Muscle layer of duodenum (tissue), 2 donors: ENCODE results near the gene RAB24.
"Not testable (repeated sequence)": the region's sequence is repeated elsewhere in the genome, so short reads cannot be mapped to it uniquely, and the experiment has no call there.

Experiments used
- H3K27ac ChIP-seq: one replicate; pipeline ENCODE4 v1.7.0; 2013; ENCODE audit warnings: mild to moderate bottlenecking, low read length
- H3K27me3 ChIP-seq: one replicate; pipeline ENCODE4 v1.7.0; 2013; ENCODE audit warnings: low read depth, mild to moderate bottlenecking, control low read depth, low read length
- H3K36me3 ChIP-seq, 2 donors: one replicate each; pipeline ENCODE4 v1.7.0; 2013; ENCODE audit warnings: low read length in 2 of 2, control low read depth in 1 of 2, mild to moderate bottlenecking in 1 of 2; ENCODE audit not compliant: insufficient read depth in 2 of 2, control insufficient read depth in 1 of 2
- H3K4me1 ChIP-seq, 2 donors: one replicate each; pipeline ENCODE4 v1.7.0; 2013; ENCODE audit warnings: low read length in 2 of 2, mild to moderate bottlenecking in 2 of 2, control low read depth in 1 of 2, moderate library complexity in 1 of 2; ENCODE audit not compliant: insufficient read depth in 2 of 2, control insufficient read depth in 1 of 2
- H3K4me3 ChIP-seq, 2 donors: one replicate each; pipeline ENCODE4 v1.7.0; 2013; ENCODE audit warnings: low read length in 2 of 2, low read depth in 1 of 2, mild to moderate bottlenecking in 1 of 2
- H3K9me3 ChIP-seq, 2 donors: one replicate each; pipeline ENCODE4 v1.7.0; 2013; ENCODE audit warnings: low read length in 2 of 2, control low read depth in 1 of 2, mild to moderate bottlenecking in 1 of 2; ENCODE audit not compliant: control insufficient read depth in 1 of 2
- donor health status: healthy.

RAB24 gene

GRCh38 chr5:177275883-177276282 lies 27.6 kb downstream of the RAB24 start:
- Histone ChIP-seq H3K36me3 (peaks cover 38 to 72% of the 10 kb centered on the region in 2 donors), H3K9me3 (no peaks in the 10 kb centered on the region), H3K4me1 (no peaks in the 10 kb centered on the region), H3K4me3 (no peak overlapping the region), H3K27me3 (no peaks in the 10 kb centered on the region), H3K27ac (no peak overlapping the region)

- Histone ChIP-seq H3K9me3 (no peaks in the 10 kb centered on the region), H3K27ac (no peak overlapping the region), H3K27me3 (no peaks in the 10 kb centered on the region), H3K4me1 (no peaks in the 10 kb centered on the region), H3K4me3 (no peak overlapping the region), H3K36me3 (peaks cover 37 to 73% of the 10 kb centered on the region in 2 donors)
Observed at GRCh38 chr5:177271113-177271512, 32.4 kb downstream of the RAB24 start.

- Histone ChIP-seq H3K27ac (no peak overlapping the region), H3K27me3 (no peaks in the 10 kb centered on the region), H3K4me3 (no peak overlapping the region), H3K4me1 (no peaks in the 10 kb centered on the region), H3K9me3 (no peaks in the 10 kb centered on the region), H3K36me3 (peaks cover 41 to 73% of the 10 kb centered on the region in 2 donors)
Observed at GRCh38 chr5:177270653-177271052, 32.9 kb downstream of the RAB24 start.

DNA sequence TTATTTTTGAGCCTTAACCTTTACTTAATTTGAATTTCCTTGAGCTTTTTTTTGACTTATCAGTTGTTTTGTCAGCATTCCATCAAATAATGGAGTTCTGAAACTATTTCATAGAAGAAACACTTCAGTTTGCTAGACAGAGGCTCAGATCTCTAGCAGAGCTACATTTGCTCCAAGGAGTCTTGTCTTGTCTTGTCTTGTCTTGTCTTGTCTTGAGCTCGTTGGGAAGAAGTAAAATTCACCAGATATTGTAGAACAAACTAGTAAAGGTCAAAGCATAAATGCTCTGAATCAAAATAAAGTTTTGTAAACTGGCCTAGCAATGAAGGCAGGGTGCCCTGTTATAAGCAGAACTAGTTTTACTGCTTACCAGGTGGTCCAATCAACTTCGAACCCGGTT lies 33.5 kb downstream of the RAB24 start:
- no peaks in the 10 kb centered on the region for H3K27me3 ChIP-seq
- H3K36me3 ChIP-seq, result peaks cover 42 to 72% of the 10 kb centered on the region in 2 donors
- H3K4me1 ChIP-seq, result peaks cover 0 to 5% of the 10 kb centered on the region in 2 donors
- no peak overlapping the region for H3K4me3 ChIP-seq
- no peak overlapping the region for H3K27ac ChIP-seq
- H3K9me3 ChIP-seq, result no peaks in the 10 kb centered on the region

DNA sequence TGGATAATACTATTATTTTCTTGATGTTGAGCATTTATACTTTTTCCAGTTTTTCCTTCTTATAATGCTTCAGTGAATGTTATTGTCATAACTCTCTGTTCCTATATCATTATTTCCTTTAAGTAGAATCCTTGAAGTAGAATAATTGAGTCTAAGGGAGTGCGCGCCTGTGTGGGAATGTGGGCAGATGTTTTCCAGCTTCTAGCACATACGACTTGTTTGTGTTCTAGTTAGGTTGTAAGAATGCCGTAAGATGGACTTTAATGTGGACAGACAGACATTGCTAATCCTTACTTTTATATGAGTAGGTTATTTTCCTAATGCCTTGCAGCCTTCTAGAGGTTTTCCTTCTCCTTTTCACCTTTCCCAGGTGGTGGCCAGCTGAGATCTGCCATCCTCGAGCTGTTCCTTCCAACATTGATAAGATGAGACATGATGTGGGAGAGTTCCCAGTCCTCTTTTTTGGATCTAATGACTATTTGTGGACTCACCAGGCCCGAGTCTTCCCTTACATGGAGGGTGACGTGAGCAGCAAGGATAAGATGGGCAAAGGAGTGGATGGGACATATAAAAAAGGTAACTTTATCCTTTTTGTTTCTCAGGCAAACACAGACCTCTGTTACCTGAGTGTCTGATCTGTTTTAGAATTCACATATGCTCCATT lies 34.2 kb downstream of the RAB24 start:
- no peak overlapping the region for H3K27ac ChIP-seq
- peaks cover 0 to 5% of the 10 kb centered on the region in 2 donors for H3K4me1 ChIP-seq
- no peaks in the 10 kb centered on the region for H3K9me3 ChIP-seq
- H3K4me3 ChIP-seq, result no peak overlapping the region
- peaks cover 43 to 67% of the 10 kb centered on the region in 2 donors for H3K36me3 ChIP-seq
- no peaks in the 10 kb centered on the region for H3K27me3 ChIP-seq

DNA sequence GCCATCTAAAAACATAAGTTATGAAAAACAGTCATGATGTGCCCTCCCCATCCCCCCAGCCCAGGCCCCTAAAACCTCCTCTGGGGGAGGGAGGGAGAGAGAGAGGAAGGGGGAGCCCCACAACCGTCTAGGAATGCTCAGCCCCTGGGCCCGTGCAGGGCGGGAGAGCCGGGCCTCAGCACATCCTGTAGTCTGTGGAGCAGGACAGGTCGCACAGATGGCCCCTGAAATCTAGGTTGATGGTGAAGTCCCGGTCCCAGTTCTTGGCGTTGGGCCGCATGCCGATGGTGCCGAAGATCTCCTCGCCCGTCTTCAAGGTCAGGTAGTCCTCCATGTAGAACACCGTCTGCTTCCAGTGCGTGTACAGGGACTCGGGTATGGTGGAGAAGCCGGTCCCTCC lies 38.1 kb downstream of the RAB24 start:
- Histone ChIP-seq H3K27ac (no peak overlapping the region), H3K4me3 (no peak overlapping the region), H3K9me3 (no peaks in the 10 kb centered on the region), H3K27me3 (no peaks in the 10 kb centered on the region), H3K4me1 (peaks cover 0 to 5% of the 10 kb centered on the region in 2 donors), H3K36me3 (peaks cover 41 to 59% of the 10 kb centered on the region in 2 donors)

- H3K27me3 ChIP-seq, result no peaks in the 10 kb centered on the region
- H3K9me3 ChIP-seq, result no peaks in the 10 kb centered on the region
- peaks cover 0 to 5% of the 10 kb centered on the region in 2 donors for H3K4me1 ChIP-seq
- no peak overlapping the region for H3K27ac ChIP-seq
- H3K36me3 ChIP-seq, result peaks cover 34 to 54% of the 10 kb centered on the region in 2 donors
- H3K4me3 ChIP-seq, result no peak overlapping the region
Observed at GRCh38 chr5:177264178-177264577, 39.3 kb downstream of the RAB24 start.

- H3K27ac ChIP-seq, result no peak overlapping the region
- H3K27me3 ChIP-seq, result no peaks in the 10 kb centered on the region
- peaks cover 41 to 52% of the 10 kb centered on the region in 2 donors for H3K36me3 ChIP-seq
- H3K4me3 ChIP-seq, result no peak overlapping the region
- no peaks in the 10 kb centered on the region for H3K9me3 ChIP-seq
- H3K4me1 ChIP-seq, result peaks cover 0 to 5% of the 10 kb centered on the region in 2 donors
Observed at GRCh38 chr5:177261510-177261909, 42.0 kb downstream of the RAB24 start.

GRCh38 chr5:177260961-177261360 lies 42.6 kb downstream of the RAB24 start:
- no peaks in the 10 kb centered on the region for H3K9me3 ChIP-seq
- no peak overlapping the region for H3K4me3 ChIP-seq
- peaks cover 0 to 5% of the 10 kb centered on the region in 2 donors for H3K4me1 ChIP-seq
- H3K27me3 ChIP-seq, result no peaks in the 10 kb centered on the region
- no peak overlapping the region for H3K27ac ChIP-seq
- peaks cover 40 to 46% of the 10 kb centered on the region in 2 donors for H3K36me3 ChIP-seq

GRCh38 chr5:177258711-177259110 lies 44.8 kb downstream of the RAB24 start:
- not testable (repeated sequence) for H3K27ac ChIP-seq, H3K9me3 ChIP-seq, H3K4me1 ChIP-seq, H3K4me3 ChIP-seq, H3K27me3 ChIP-seq
- peaks cover 29 to 50% of the 10 kb centered on the region in 2 donors for H3K36me3 ChIP-seq

DNA sequence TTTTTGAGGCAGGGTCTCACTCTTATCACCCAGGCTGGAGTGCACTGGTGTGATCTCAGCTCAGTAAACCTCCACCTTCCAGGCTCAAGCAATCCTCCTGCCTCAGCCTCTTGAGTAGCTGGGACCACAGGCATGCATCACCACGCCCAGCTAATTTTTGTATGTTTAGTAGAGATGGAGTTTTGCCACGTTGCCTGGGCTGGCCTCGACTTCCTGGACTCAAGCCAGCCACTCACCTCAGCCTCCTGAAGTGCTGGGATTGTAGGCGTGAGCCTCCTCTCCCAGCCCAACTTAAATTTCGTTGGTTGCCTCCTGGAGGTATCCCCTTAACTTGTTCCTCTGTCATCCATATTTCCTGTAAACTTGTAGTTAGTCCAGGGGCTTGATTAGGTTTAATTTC lies 47.2 kb downstream of the RAB24 start:
- peaks cover 40 to 63% of the 10 kb centered on the region in 2 donors for H3K36me3 ChIP-seq
- no peak overlapping the region for H3K27ac ChIP-seq

GRCh38 chr5:177253252-177253651 lies 50.3 kb downstream of the RAB24 start:
- Histone ChIP-seq H3K36me3 (peaks cover 39 to 53% of the 10 kb centered on the region in 2 donors), H3K4me1 (no peaks in the 10 kb centered on the region), H3K27ac (no peak overlapping the region), H3K4me3 (no peak overlapping the region), H3K27me3 (no peaks in the 10 kb centered on the region), H3K9me3 (no peaks in the 10 kb centered on the region)

More for the DNA sequence above, 47.2 kb downstream of the RAB24 start:
- Histone ChIP-seq H3K4me3 (no peak overlapping the region), H3K4me1 (no peaks in the 10 kb centered on the region), H3K9me3 (no peaks in the 10 kb centered on the region), H3K27me3 (no peaks in the 10 kb centered on the region)
